ENCODE results near the gene SSBP4. TPM values are rescaled to one million over a fixed set of nuclear protein-coding genes. Genes with fewer than 3 reads are reported as not detected.

SSBP4 gene
- total RNA-seq, 1 experiment from 2014 or later: 51.2 TPM

GRCh38 chr19:18461471-18461870 is 42.3 kb downstream of the SSBP4 start:
- peaks cover 8% of the 10 kb centered on the region for H3K36me3 Mint-ChIP-seq
- no peak overlapping the region for H3K4me3 Mint-ChIP-seq
- peak overlapping the region; percentile 48; the same call in 1 of the 2 replicates for H3K27ac Mint-ChIP-seq
- H3K9me3 Mint-ChIP-seq: no peaks in the 10 kb centered on the region
- H3K27me3 Mint-ChIP-seq (ENCODE audit: low read depth): no peaks in the 10 kb centered on the region
- no peaks in the 10 kb centered on the region for H3K4me1 Mint-ChIP-seq
- POLR2A ChIA-PET: interaction anchor here (0.6 kb wide), 1 partner anchor 80 kb away, joined by 4 read pairs; no protein-coding TSS in a partner anchor
- ATAC-seq: no peak
- CTCF ChIA-PET: interaction anchor here (0.6 to 3.5 kb wide), 48 partner anchors 8 to 405 kb away, joined by 3 to 37 read pairs (median 4); partner anchors contain the start of genes ELL, KXD1, LSM4 and SSBP4
- TF ChIP-seq SP1 (CRISPR knock-in tag; conservative IDR thresholded peaks at IDR 0.05) (no peak), CREM (CRISPR knock-in tag; IDR thresholded peaks at IDR 0.05) (no peak), ZBTB21 (CRISPR knock-in tag; IDR thresholded peaks at IDR 0.05; ENCODE audit: borderline replicate concordance) (no peak), HMGXB4 (CRISPR knock-in tag; IDR thresholded peaks at IDR 0.05) (no peak), ZNF121 (CRISPR knock-in tag; IDR thresholded peaks at IDR 0.05) (no peak)
- DNase-seq (ENCODE audit: low spot score): no peak

- H3K27ac Mint-ChIP-seq: no peak overlapping the region
- no peak overlapping the region for H3K4me3 Mint-ChIP-seq
- CTCF ChIA-PET: interaction anchor here (0.9 to 3.5 kb wide), 5 partner anchors 11 to 382 kb away, joined by 3 to 17 read pairs (median 4); no protein-coding TSS in a partner anchor
- no peak for DNase-seq (ENCODE audit: low spot score)
- 0 out of 2 replicates have a peak, but pooled peaks cover under 1% of the 10 kb centered on the region for H3K4me1 Mint-ChIP-seq
- POLR2A ChIA-PET: no interaction called here
- no peak for ATAC-seq
- no peaks in the 10 kb centered on the region for H3K9me3 Mint-ChIP-seq
- no peaks in the 10 kb centered on the region for H3K27me3 Mint-ChIP-seq (ENCODE audit: low read depth)
- H3K36me3 Mint-ChIP-seq: peaks cover 8% of the 10 kb centered on the region
- TF ChIP-seq ZSCAN18 (CRISPR knock-in tag; IDR thresholded peaks at IDR 0.05) (no peak), MXD4 (CRISPR knock-in tag; IDR thresholded peaks at IDR 0.05; ENCODE audit: borderline replicate concordance) (no peak), NR1H2 (CRISPR knock-in tag; IDR thresholded peaks at IDR 0.05) (no peak), ATF6 (CRISPR knock-in tag; IDR thresholded peaks at IDR 0.05) (no peak), ZNF425 (CRISPR knock-in tag; conservative IDR thresholded peaks at IDR 0.05) (no peak), TCF7 (CRISPR knock-in tag; IDR thresholded peaks at IDR 0.05; ENCODE audit: low read depth) (no peak), RELA (CRISPR knock-in tag; IDR thresholded peaks at IDR 0.05; ENCODE audit: borderline replicate concordance) (no peak), SMAD3 (CRISPR knock-in tag; IDR thresholded peaks at IDR 0.05; ENCODE audit: borderline replicate concordance) (no peak), CREB1 (CRISPR knock-in tag; IDR thresholded peaks at IDR 0.05) (no peak), ERG (CRISPR knock-in tag; IDR thresholded peaks at IDR 0.05) (no peak), AFF4 (CRISPR knock-in tag; IDR thresholded peaks at IDR 0.05; ENCODE audit: borderline replicate concordance) (no peak), ZNF219 (CRISPR knock-in tag; IDR thresholded peaks at IDR 0.05; ENCODE audit: borderline replicate concordance) (no peak), CTCF (IDR thresholded peaks at IDR 0.05) (no peak), ZBTB21 (CRISPR knock-in tag; IDR thresholded peaks at IDR 0.05; ENCODE audit: borderline replicate concordance) (no peak)
Measured at GRCh38 chr19:18464646-18465045, 45.4 kb downstream of the SSBP4 start.

All from WTC11 (cell line).